HG03097 (cell line): ENCODE results near the gene TMEM117.
"Not testable (repeated sequence)": the region's sequence is repeated elsewhere in the genome, so short reads cannot be mapped to it uniquely, and the experiment has no call there.

ENCODE experiments used
- ATAC-seq: cut with Tn5 transposase; IDR thresholded peaks from one replicate; pipeline ENCODE4 v1.9.1; 2021; ENCODE audit not compliant: unreplicated experiment, low FRiP score

Gene TMEM117

DNA sequence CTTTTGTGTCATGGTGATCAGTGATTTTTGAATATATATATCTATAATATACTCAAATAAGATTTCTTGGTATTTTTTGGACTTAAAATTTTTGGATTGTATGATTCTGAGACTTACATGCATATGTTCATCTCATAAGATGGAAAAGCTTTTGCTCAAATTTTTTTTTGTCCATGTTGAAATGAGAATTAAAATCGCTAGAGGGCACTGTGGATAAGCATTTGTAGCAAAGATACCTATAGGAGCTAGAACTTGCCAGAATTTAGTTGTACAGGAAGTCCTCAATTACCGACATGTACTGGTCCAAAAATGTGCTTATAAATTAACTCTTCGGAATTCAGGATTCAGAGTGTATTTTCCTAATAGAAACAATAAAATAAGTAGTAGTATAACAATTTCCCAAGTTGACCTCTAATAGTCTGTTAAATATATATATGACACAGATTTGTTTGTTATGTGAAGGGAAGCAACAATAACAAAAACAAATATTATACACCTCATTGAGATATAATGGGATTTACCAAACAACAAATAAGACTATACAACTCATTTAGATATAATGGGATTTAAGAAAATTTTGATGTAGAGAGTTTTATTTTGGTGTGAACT lies 179.6 kb downstream of the TMEM117 start:
- peak; percentile 69 for ATAC-seq

- no peak for ATAC-seq
Measured at GRCh38 chr12:44017216-44017615, 181.3 kb downstream of the TMEM117 start.

DNA sequence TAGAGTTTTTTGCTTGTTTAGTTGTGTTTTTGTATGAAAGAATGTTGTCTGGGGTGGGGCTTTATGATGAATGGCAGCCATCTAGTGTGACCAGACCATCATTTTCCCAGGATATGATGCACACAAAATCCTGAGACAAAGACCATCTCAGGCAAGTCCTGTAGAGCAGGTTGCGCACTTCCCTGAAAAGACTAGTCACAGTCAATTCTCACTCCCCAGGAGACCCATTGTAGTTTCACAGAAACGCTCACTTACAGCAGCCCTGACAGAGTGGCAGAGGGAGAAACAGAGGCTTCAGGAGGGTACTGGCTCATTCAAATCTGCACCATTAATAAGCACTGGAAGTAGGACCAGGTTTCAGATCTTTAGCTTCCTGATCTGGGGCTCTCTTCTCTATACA lies 183.2 kb downstream of the TMEM117 start:
- no peak for ATAC-seq

DNA sequence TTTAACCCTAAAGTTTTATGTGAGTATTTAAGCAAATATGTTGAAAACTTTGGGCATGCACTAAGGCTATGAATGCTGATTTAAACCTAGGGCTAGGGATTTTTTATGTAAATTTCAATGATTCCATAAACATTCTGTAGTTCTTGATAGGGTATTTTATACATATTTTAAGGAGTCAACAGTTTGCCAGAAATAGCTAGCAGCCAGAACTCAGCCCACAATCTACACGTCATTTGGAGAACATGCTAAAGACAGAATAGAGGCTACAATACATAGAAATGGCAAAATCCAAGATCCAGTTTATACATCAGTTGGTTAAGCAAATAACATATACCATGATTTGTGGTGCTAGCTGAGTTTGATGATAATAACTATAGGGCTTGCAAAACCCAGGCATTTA lies 184.7 kb downstream of the TMEM117 start:
- no peak for ATAC-seq

GRCh38 chr12:44021471-44021971 lies 185.6 kb downstream of the TMEM117 start:
- ATAC-seq, result peak; percentile 54

GRCh38 chr12:44025499-44025898 lies 189.6 kb downstream of the TMEM117 start:
- ATAC-seq, result no peak

- ATAC-seq, result no peak
Measured at GRCh38 chr12:44026046-44026445, 190.2 kb downstream of the TMEM117 start.

DNA sequence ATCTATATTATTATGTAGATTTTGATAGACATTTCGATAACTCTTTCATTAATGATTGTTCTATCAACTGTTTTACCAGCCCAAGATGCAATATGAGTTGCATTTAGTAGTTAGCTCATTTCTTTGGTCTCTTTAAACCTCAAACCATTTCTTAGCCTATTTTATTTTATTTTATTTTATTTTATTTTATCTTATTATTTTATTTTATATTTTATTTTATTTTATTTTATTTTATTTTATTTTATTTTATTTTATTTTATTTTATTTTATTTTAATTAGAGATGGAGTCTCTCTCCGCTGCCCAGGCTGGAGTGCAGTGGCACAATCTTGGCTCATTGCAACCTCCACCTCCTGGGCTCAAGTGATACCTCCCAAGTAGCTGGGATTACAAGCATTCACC lies 191.0 kb downstream of the TMEM117 start:
- not testable (repeated sequence) for ATAC-seq

- ATAC-seq, result no peak
Measured at GRCh38 chr12:44029194-44029593, 193.3 kb downstream of the TMEM117 start.

- ATAC-seq, result no peak
Measured at GRCh38 chr12:44031472-44032185, 195.7 kb downstream of the TMEM117 start.

DNA sequence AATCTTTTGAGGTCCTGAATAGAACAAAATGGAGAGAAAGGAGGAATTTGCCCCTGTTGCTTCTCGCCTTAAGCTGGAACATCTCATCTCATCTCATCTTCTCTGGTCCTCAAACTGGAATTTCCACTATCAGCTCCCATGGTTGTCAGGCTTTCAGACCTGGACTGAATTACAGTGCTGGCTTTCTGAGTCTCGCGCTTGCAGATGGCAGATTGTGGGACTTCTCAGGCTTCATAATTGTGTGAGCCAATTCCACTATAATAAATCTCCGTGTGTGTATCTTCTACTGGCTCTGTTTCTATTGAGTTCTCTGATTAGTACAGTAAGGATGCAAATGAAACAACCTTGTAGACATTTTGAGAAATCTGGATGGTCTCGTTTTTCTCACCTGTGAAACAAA lies 199.0 kb downstream of the TMEM117 start:
- ATAC-seq, result no peak

- no peak for ATAC-seq
Measured at GRCh38 chr12:44036875-44037443, 201.1 kb downstream of the TMEM117 start.

- ATAC-seq, result no peak
Measured at GRCh38 chr12:44038411-44038810, 202.5 kb downstream of the TMEM117 start.

DNA sequence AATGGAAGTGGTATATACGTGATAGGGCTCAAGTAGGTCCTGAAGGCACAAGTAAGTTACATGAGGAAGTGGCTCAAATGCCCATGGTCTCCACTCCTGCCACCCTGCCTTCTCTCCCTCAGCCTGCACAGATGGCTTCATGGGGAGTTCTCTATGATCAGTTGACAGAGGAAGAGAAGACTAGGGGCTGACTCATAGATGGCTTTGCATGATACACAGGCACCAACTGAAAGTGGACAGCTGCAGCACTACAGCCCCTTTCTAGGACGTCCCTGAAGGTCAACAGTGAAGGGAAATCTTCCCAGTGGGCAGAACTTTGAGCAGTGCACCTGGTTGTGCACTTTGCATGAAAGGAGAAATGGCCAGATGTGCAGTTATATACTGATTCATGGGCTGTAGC lies 208.6 kb downstream of the TMEM117 start:
- not testable (repeated sequence) for ATAC-seq

GRCh38 chr12:44046732-44047417 lies 211.0 kb downstream of the TMEM117 start:
- ATAC-seq, result no peak

- no peak for ATAC-seq
Measured at GRCh38 chr12:44052554-44052953, 216.7 kb downstream of the TMEM117 start.

DNA sequence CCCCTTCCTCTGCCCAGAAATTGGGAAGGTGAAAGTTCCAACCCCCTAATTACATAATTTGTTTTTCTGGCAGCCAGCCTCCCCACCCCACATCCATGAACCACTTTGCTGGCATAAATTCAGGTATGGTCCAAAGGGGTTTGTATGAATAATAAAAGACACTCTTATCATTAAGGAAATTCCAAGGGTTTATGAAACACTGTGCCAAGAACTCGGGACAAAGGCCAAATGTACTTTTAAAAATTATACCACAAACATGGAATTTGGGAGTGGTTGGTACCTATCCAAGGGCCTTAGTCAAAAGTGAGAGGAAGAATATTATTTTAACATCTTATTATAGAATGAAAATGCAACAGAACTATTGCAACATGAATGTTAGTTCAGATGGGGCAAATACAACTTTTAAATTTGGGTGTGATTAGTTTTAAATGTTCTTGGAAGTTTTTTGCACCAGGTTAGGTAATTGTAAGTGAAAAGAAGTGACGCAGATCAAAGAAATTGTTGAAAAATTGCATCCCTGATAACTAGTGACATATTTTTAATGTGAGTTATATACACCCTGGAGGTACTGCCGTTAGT lies 217.8 kb downstream of the TMEM117 start:
- no peak for ATAC-seq

GRCh38 chr12:44054281-44054680 lies 218.4 kb downstream of the TMEM117 start:
- no peak for ATAC-seq

GRCh38 chr12:44058366-44058765 lies 222.5 kb downstream of the TMEM117 start:
- no peak for ATAC-seq

GRCh38 chr12:44059476-44059875 lies 223.6 kb downstream of the TMEM117 start:
- ATAC-seq, result no peak

GRCh38 chr12:44063671-44064070 lies 227.8 kb downstream of the TMEM117 start:
- ATAC-seq, result no peak
